Measurements from ENCODE around the gene DMGDH. TPM values are rescaled to one million over a fixed set of nuclear protein-coding genes. Genes with fewer than 3 reads are reported as not detected.
A peak's percentile ranks its signal among the peaks of the same experiment; 100 is the strongest.

DMGDH gene
- total RNA-seq, 1 donor from 2014 or later = 1.1 TPM

- no peak overlapping the region for H3K4me3 Mint-ChIP-seq (ENCODE audit: unreplicated experiment)
- no peak overlapping the region for H3K27ac Mint-ChIP-seq (ENCODE audit: unreplicated experiment)
- H3K27me3 Mint-ChIP-seq (ENCODE audit: unreplicated experiment) = no peaks in the 10 kb centered on the region
- no peaks in the 10 kb centered on the region for H3K9me3 Mint-ChIP-seq (ENCODE audit: unreplicated experiment)
- no peaks in the 10 kb centered on the region for H3K36me3 Mint-ChIP-seq (ENCODE audit: unreplicated experiment)
- peaks cover 14% of the 10 kb centered on the region for H3K4me1 Mint-ChIP-seq (ENCODE audit: unreplicated experiment)
- no peak for DNase-seq (ENCODE audit: extremely low spot score, unreplicated experiment)
- no peak for TF ChIP-seq CTCF (IDR thresholded peaks at IDR 0.05)
These were observed 94.9 kb downstream of the DMGDH start for GRCh38 chr5:78974601-78975000.

- H3K27me3 Mint-ChIP-seq (ENCODE audit: unreplicated experiment) = no peaks in the 10 kb centered on the region
- no peaks in the 10 kb centered on the region for H3K36me3 Mint-ChIP-seq (ENCODE audit: unreplicated experiment)
- TF ChIP-seq CTCF (IDR thresholded peaks at IDR 0.05) = no peak
- H3K27ac Mint-ChIP-seq (ENCODE audit: unreplicated experiment) = no peak overlapping the region
- H3K9me3 Mint-ChIP-seq (ENCODE audit: unreplicated experiment) = no peaks in the 10 kb centered on the region
- peaks cover 14% of the 10 kb centered on the region for H3K4me1 Mint-ChIP-seq (ENCODE audit: unreplicated experiment)
- DNase-seq (ENCODE audit: extremely low spot score, unreplicated experiment) = no peak
- no peak overlapping the region for H3K4me3 Mint-ChIP-seq (ENCODE audit: unreplicated experiment)
These were observed 95.5 kb downstream of the DMGDH start for GRCh38 chr5:78974011-78974410.

GRCh38 chr5:78972654-78973428 is 96.6 kb downstream of the DMGDH start:
- no peak for TF ChIP-seq CTCF (IDR thresholded peaks at IDR 0.05)
- Mint-ChIP-seq H3K36me3 (ENCODE audit: unreplicated experiment) (no peaks in the 10 kb centered on the region), H3K4me3 (ENCODE audit: unreplicated experiment) (no peak overlapping the region), H3K9me3 (ENCODE audit: unreplicated experiment) (no peaks in the 10 kb centered on the region), H3K27me3 (ENCODE audit: unreplicated experiment) (no peaks in the 10 kb centered on the region), H3K4me1 (ENCODE audit: unreplicated experiment) (peaks cover 14% of the 10 kb centered on the region), H3K27ac (ENCODE audit: unreplicated experiment) (peak overlapping the region; percentile 52)
- no peak for DNase-seq (ENCODE audit: extremely low spot score, unreplicated experiment)

GRCh38 chr5:78971998-78972397 is 97.5 kb downstream of the DMGDH start:
- H3K4me3 Mint-ChIP-seq (ENCODE audit: unreplicated experiment) = no peak overlapping the region
- no peaks in the 10 kb centered on the region for H3K9me3 Mint-ChIP-seq (ENCODE audit: unreplicated experiment)
- no peak overlapping the region for H3K27ac Mint-ChIP-seq (ENCODE audit: unreplicated experiment)
- DNase-seq (ENCODE audit: extremely low spot score, unreplicated experiment) = no peak
- peaks cover 21% of the 10 kb centered on the region for H3K4me1 Mint-ChIP-seq (ENCODE audit: unreplicated experiment)
- no peaks in the 10 kb centered on the region for H3K27me3 Mint-ChIP-seq (ENCODE audit: unreplicated experiment)
- no peaks in the 10 kb centered on the region for H3K36me3 Mint-ChIP-seq (ENCODE audit: unreplicated experiment)
- TF ChIP-seq CTCF (IDR thresholded peaks at IDR 0.05) = no peak

- DNase-seq (ENCODE audit: extremely low spot score, unreplicated experiment) = no peak
- H3K9me3 Mint-ChIP-seq (ENCODE audit: unreplicated experiment) = no peaks in the 10 kb centered on the region
- H3K4me1 Mint-ChIP-seq (ENCODE audit: unreplicated experiment) = peaks cover 26% of the 10 kb centered on the region
- peaks cover under 1% of the 10 kb centered on the region for H3K36me3 Mint-ChIP-seq (ENCODE audit: unreplicated experiment)
- no peaks in the 10 kb centered on the region for H3K27me3 Mint-ChIP-seq (ENCODE audit: unreplicated experiment)
- TF ChIP-seq CTCF (IDR thresholded peaks at IDR 0.05) = no peak
- H3K27ac Mint-ChIP-seq (ENCODE audit: unreplicated experiment) = no peak overlapping the region
- H3K4me3 Mint-ChIP-seq (ENCODE audit: unreplicated experiment) = no peak overlapping the region
These were observed 100.7 kb downstream of the DMGDH start for GRCh38 chr5:78968781-78969180.

Measured in osteocyte (in vitro differentiated cells).